ENCODE results near the gene NXF1. TPM values are rescaled to one million over a fixed set of nuclear protein-coding genes. Genes with fewer than 3 reads are reported as not detected.

The NXF1 gene
- polyA plus RNA-seq, 1 of the 3 experiments (the other 2 are of a cell fraction): 59.7 TPM

- peaks cover 40 to 45% of the 10 kb centered on the region in 2 experiments for H3K36me3 ChIP-seq (replicated peaks in 1 of 2; ENCODE audit: control insufficient read depth in 1 of 2, insufficient read depth in 2 of 2, low read length in 1 of 2)
- ChIA-PET POLR2A (interaction anchor here (0.7 to 2.0 kb wide), 4 partner anchors 14 to 52 kb away, joined by 3 to 10 read pairs (median 3); partner anchors contain the start of gene STX5), CTCF (interaction anchor here (0.9 to 6.6 kb wide), 6 partner anchors 16 to 109 kb away, joined by 3 to 130 read pairs (median 4); partner anchors contain the start of genes NXF1, SLC3A2 and TAF6L)
- H3K9me2 ChIP-seq: no peaks in the 10 kb centered on the region
- H2AFZ ChIP-seq (ENCODE audit: low read depth): no peak overlapping the region
- H3K9ac ChIP-seq: no peak overlapping the region
- H3K79me2 ChIP-seq (ENCODE audit: insufficient read depth): peaks cover 59% of the 10 kb centered on the region
- H3K27me3 ChIP-seq (ENCODE audit: insufficient read depth): no peaks in the 10 kb centered on the region
- no peaks in the 10 kb centered on the region for H3K9me3 ChIP-seq
- 80% methylated on average over 2 of the region's 3 CpGs for WGBS (ENCODE audit: low lambda C conversion rate)
- peak overlapping the region in 1 of 2 experiments; percentile 33; a peak in 1 of 4 replicates for H3K27ac ChIP-seq (ENCODE audit: low read depth in 2 of 2, low read length in 1 of 2)
- H3K4me3 ChIP-seq (ENCODE audit: low read depth in 2 of 2, low read length in 1 of 2): no peak overlapping the region
- no peak for TF ChIP-seq FOXM1 (IDR thresholded peaks at IDR 0.05; ENCODE audit: low read depth)
- no peak for TF ChIP-seq NRF1 (IDR thresholded peaks at IDR 0.05; ENCODE audit: low read depth, low read length)
- TF ChIP-seq, protein P1, sequence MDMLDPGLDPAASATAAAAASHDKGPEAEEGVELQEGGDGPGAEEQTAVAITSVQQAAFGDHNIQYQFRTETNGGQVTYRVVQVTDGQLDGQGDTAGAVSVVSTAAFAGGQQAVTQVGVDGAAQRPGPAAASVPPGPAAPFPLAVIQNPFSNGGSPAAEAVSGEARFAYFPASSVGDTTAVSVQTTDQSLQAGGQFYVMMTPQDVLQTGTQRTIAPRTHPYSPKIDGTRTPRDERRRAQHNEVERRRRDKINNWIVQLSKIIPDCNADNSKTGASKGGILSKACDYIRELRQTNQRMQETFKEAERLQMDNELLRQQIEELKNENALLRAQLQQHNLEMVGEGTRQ (IDR thresholded peaks at IDR 0.05; ENCODE audit: borderline replicate concordance, low read depth, low read length): no peak
- TF ChIP-seq TCF12 (IDR thresholded peaks at IDR 0.05): no peak
- TF ChIP-seq CTCF (IDR thresholded peaks at IDR 0.05): no peak
- TF ChIP-seq, protein P2, sequence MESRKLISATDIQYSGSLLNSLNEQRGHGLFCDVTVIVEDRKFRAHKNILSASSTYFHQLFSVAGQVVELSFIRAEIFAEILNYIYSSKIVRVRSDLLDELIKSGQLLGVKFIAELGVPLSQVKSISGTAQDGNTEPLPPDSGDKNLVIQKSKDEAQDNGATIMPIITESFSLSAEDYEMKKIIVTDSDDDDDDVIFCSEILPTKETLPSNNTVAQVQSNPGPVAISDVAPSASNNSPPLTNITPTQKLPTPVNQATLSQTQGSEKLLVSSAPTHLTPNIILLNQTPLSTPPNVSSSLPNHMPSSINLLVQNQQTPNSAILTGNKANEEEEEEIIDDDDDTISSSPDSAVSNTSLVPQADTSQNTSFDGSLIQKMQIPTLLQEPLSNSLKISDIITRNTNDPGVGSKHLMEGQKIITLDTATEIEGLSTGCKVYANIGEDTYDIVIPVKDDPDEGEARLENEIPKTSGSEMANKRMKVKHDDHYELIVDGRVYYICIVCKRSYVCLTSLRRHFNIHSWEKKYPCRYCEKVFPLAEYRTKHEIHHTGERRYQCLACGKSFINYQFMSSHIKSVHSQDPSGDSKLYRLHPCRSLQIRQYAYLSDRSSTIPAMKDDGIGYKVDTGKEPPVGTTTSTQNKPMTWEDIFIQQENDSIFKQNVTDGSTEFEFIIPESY (IDR thresholded peaks at IDR 0.05; ENCODE audit: borderline replicate concordance, low read depth): no peak
- TF ChIP-seq MAX (IDR thresholded peaks at IDR 0.05; ENCODE audit: low read depth): no peak
- TF ChIP-seq SMC3 (IDR thresholded peaks at IDR 0.05; ENCODE audit: low read depth, low read length): no peak
- TF ChIP-seq RFX5 (IDR thresholded peaks at IDR 0.05; ENCODE audit: low read length): no peak
- TF ChIP-seq FOSL2 (IDR thresholded peaks at IDR 0.05; ENCODE audit: borderline replicate concordance, low read depth): no peak
- TF ChIP-seq YY1 (IDR thresholded peaks at IDR 0.05; ENCODE audit: low read depth): no peak
- no peak for TF ChIP-seq SIN3A (IDR thresholded peaks at IDR 0.05; ENCODE audit: borderline replicate concordance, low read depth, low read length)
- no peak for TF ChIP-seq PBX3 (IDR thresholded peaks at IDR 0.05)
- peaks cover 9 to 30% of the 10 kb centered on the region in 2 experiments for H3K4me1 ChIP-seq (ENCODE audit: control insufficient read depth in 1 of 2, insufficient read depth in 2 of 2, low read depth in 1 of 2, low read length in 1 of 2)
- DNase-seq: no peak
- H3F3A ChIP-seq (replicated peaks; ENCODE audit: insufficient read depth): peaks cover 51% of the 10 kb centered on the region
- no peak overlapping the region; the same call in none of the 2 replicates for H3K4me2 ChIP-seq
- no peaks in the 10 kb centered on the region for H4K20me1 ChIP-seq (ENCODE audit: insufficient read depth)
These were observed 15.7 kb downstream of the NXF1 start for GRCh38 chr11:62789576-62789975.

Data from SK-N-SH (cell line).